ENCODE measurements around the gene HBP1. TPM values are rescaled to one million over a fixed set of nuclear protein-coding genes. Genes with fewer than 3 reads are reported as not detected.
"Not testable (repeated sequence)": the region's sequence is repeated elsewhere in the genome, so short reads cannot be mapped to it uniquely, and the experiment has no call there.

HBP1 gene
- total RNA-seq, 1 experiment from 2014 or later = 45.3 TPM

- DNase-seq (ENCODE audit: low read depth) = not testable (repeated sequence)
Measured at GRCh38 chr7:107155726-107156125, 13.1 kb upstream of the HBP1 start.

- no peak for DNase-seq (ENCODE audit: low read depth)
Measured at GRCh38 chr7:107157091-107157490, 11.7 kb upstream of the HBP1 start.

- DNase-seq (ENCODE audit: low read depth) = no peak
Measured at GRCh38 chr7:107158028-107158427, 10.8 kb upstream of the HBP1 start.

- no peak for DNase-seq (ENCODE audit: low read depth)
Measured at GRCh38 chr7:107160389-107160788, 8.4 kb upstream of the HBP1 start.

GRCh38 chr7:107161415-107161814 lies 7.4 kb upstream of the HBP1 start:
- DNase-seq (ENCODE audit: low read depth) = no peak

GRCh38 chr7:107162475-107162874 lies 6.3 kb upstream of the HBP1 start:
- no peak for DNase-seq (ENCODE audit: low read depth)

- no peak for DNase-seq (ENCODE audit: low read depth)
Measured at GRCh38 chr7:107164092-107164491, 4.7 kb upstream of the HBP1 start.

GRCh38 chr7:107165341-107165740 lies 3.5 kb upstream of the HBP1 start:
- no peak for DNase-seq (ENCODE audit: low read depth)

- no peak for DNase-seq (ENCODE audit: low read depth)
Measured at GRCh38 chr7:107166736-107167426, 1.9 kb upstream of the HBP1 start.

GRCh38 chr7:107167483-107168232 lies 1.1 kb upstream of the HBP1 start:
- DNase-seq (ENCODE audit: low read depth) = peak; percentile 80

GRCh38 chr7:107169120-107170050 lies 582 bp downstream of the HBP1 start:
- DNase-seq (ENCODE audit: low read depth) = peak; percentile 98

- DNase-seq (ENCODE audit: low read depth) = no peak
Measured at GRCh38 chr7:107170051-107170915, 1.5 kb downstream of the HBP1 start.

GRCh38 chr7:107171496-107171895 lies 2.7 kb downstream of the HBP1 start:
- no peak for DNase-seq (ENCODE audit: low read depth)

GRCh38 chr7:107172276-107173032 lies 3.7 kb downstream of the HBP1 start:
- no peak for DNase-seq (ENCODE audit: low read depth)

- DNase-seq (ENCODE audit: low read depth) = no peak
Measured at GRCh38 chr7:107173191-107173590, 4.4 kb downstream of the HBP1 start.

- DNase-seq (ENCODE audit: low read depth) = no peak
Measured at GRCh38 chr7:107173691-107174406, 5.0 kb downstream of the HBP1 start.

- peak; percentile 46 for DNase-seq (ENCODE audit: low read depth)
Measured at GRCh38 chr7:107179326-107180164, 10.7 kb downstream of the HBP1 start.

- peak; percentile 86 for DNase-seq (ENCODE audit: low read depth)
Measured at GRCh38 chr7:107180378-107180777, 11.6 kb downstream of the HBP1 start.

GRCh38 chr7:107181172-107181571 lies 12.4 kb downstream of the HBP1 start:
- no peak for DNase-seq (ENCODE audit: low read depth)

Measured in Daoy (cell line).